GM19023 (cell line): ENCODE results near the gene MUC4.
"Not testable (repeated sequence)": the region's sequence is repeated elsewhere in the genome, so short reads cannot be mapped to it uniquely, and the experiment has no call there.

Source experiments
- ATAC-seq: cut with Tn5 transposase; IDR thresholded peaks from one replicate; pipeline ENCODE4 v1.9.1; 2021; ENCODE audit warnings: mild to moderate bottlenecking, moderate library complexity; ENCODE audit not compliant: unreplicated experiment

Gene MUC4

GRCh38 chr3:195785781-195786405 lies 25.8 kb downstream of the MUC4 start:
- not testable (repeated sequence) for ATAC-seq

- ATAC-seq = not testable (repeated sequence)
Observed at GRCh38 chr3:195784031-195784430, 27.7 kb downstream of the MUC4 start.

DNA sequence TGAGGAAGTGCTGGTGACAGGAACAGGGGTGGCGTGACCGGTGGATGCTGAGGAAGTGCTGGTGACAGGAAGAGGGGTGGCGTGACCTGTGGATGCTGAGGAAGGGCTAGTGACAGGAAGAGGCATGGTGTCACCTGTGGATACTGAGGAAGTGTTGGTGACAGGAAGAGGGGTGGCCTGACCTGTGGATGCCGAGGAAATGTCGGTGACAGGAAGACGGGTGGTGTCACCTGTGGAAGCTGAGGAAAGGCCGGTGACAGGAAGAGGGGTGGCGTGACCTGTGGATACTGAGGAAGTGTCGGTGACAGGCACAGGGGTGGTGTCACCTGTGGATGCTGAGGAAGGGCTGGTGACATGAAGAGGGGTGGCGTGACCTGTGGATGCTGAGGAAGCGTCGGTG lies 30.5 kb downstream of the MUC4 start:
- not testable (repeated sequence) for ATAC-seq

DNA sequence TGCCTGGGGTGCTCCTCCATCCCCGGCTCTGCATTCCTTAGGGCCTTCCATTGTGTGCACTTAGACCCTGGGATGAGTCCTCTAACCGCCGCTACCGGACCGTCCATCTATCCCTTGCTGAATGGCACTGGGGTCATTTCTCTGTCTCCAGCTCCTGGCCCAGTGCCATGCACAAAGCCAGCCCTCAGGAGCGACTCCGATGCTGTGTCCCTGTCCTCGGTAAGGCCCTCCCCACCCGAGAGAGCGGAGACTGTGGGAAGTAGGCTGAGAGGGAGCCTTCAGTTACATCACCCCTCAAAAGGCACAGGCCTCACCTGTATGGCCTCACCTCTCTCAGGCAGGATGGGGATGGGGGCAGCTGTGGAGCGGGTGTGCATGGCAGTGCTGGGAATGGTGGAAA lies 33.8 kb downstream of the MUC4 start:
- no peak for ATAC-seq

DNA sequence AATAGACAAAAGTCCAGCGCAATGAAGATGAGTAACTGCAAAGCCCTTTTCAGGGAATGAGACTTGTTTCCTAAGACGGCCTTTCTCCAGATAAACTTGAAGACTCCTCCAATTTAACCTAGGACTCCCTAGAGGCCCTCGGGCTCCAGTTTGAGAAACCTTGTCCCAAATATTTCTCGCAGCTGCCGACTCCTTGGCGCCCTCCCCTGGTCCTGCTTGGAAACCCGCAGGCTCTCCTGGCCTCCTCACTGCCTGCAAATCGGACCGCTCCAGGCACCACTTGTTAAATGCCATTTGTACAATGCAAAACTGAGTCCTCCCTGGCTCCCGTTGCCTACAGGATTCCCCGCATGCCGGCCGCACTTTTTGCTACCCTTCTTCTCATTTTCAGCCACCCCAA lies 36.8 kb downstream of the MUC4 start:
- no peak for ATAC-seq

- no peak for ATAC-seq
Observed at GRCh38 chr3:195773956-195774537, 37.7 kb downstream of the MUC4 start.

- ATAC-seq = no peak
Observed at GRCh38 chr3:195771646-195772300, 40.0 kb downstream of the MUC4 start.

DNA sequence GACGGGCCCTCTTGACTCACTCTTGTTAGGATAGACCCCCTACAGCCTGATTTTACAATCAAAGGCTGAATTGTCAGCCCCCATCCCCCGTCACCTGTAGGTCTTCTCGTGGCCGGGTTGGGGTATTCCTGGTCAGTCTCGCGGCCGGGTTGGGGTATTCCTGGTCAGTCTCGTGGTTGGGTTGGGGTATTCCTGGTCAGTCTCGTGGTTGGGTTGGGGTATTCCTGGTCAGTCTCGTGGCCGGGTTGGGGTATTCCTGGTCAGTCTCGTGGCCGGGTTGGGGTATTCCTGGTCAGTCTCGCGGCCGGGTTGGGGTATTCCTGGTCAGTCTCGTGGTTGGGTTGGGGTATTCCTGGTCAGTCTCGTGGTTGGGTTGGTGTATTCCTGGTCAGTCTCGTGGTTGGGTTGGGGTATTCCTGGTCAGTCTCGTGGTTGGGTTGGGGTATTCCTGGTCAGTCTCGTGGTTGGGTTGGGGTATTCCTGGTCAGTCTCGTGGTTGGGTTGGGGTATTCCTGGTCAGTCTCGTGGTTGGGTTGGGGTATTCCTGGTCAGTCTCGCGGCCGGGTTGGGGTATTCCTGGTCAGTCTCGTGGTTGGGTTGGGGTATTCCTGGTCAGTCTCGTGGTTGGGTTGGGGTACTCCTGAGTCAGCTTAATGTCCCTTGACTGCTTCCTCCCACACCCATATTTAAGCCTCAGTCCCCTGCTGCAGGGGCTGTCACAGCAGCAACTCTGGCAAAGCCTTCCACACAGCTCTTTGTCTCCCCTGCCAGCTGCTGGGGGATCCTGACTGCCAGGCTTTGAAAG lies 40.7 kb downstream of the MUC4 start:
- ATAC-seq = not testable (repeated sequence)

GRCh38 chr3:195770081-195770840 lies 41.5 kb downstream of the MUC4 start:
- no peak for ATAC-seq

GRCh38 chr3:195769551-195769950 lies 42.2 kb downstream of the MUC4 start:
- ATAC-seq = no peak

GRCh38 chr3:195768831-195769303 lies 42.9 kb downstream of the MUC4 start:
- no peak for ATAC-seq

DNA sequence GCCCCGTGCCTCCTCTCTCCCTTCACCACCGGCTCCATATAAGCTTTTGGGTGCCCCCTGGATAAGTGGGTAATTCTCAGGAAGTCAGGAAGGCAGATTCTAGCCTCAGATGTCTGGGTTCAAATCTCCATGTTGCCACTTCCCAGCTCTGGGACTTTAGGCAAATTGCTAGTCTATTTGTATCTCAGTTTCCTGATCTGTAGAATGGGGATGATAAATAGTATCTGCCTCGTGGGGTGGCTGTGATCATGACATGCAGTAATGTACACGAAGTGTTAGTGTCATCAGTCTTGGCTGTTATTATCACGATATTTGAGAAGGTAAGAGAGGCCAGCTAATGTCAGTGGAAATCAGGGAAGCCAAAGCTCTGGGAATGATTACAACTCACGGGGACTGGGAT lies 43.3 kb downstream of the MUC4 start:
- no peak for ATAC-seq

DNA sequence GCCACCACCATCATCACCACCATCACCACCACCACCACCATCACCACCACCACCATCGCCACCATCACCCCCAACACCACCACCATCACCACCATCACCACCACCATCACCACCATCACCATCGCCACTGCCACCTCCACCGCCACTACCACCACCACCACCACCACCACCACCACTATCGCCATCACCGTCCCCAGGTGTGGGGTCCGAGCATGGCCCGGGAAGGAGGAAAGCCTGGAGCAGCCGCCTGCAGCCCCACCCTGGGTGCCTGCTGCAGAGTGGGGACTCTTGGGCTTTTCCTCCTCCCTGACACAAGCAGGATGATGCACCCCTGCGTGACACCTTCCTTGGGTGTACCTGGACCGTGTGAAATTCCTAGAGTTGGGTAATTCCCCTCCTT lies 43.9 kb downstream of the MUC4 start:
- no peak for ATAC-seq

DNA sequence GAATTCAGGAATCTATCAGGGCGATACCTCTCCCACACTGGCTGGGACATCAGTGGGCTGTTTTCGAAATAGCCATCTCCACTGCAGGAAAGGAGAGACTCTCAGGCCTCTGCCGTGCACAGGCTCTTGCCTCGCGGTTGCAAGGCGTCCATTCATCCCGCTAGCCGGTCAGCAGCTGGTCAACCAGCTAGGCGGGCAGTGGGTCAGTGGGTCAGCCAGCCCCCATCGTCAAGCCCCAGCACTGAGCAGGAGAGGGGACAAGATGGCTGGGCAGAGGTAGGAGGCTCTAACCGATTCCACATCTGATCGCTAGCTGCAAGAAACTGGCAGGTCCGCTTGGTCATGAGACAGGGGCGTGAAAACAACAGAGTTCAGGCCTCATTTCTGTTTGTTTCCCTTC lies 45.1 kb downstream of the MUC4 start:
- ATAC-seq = no peak

DNA sequence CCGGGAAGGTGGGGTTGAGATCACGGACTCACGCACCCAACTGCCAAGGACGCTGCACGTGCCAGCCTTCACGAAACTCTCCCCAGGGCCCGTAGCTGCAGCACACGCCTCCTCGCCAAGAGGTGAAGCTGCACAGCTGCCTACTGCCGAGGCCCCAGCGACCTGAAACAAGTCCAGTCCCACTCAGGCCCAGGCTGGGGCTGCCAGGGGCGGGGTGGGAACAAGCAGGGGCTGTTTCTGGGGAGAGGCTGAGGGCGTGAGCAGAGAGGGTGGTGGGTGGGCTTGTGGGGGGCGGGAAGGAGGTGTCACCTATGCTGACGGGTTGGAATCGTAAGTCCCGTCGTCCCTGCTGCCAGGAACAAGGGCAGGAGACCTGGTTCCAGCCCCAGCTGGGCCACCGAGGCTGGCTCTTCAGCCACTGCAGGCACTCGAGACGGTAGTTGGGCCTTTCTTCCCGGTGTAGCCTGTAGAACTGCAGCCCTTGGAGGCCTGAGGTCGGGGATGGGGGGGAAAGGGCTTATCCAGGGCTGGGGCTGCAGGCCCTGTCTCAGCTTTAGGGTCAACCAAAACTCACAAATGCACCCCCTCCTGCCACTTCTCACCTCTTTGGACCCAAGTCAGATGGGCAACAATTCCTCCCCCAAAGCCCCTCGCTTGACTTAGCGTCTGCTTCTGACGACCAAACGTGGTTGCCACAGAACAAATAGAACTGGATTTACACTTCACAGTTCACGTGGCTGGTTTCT lies 46.6 kb downstream of the MUC4 start:
- ATAC-seq = no peak

GRCh38 chr3:195763843-195764825 lies 47.6 kb downstream of the MUC4 start:
- no peak for ATAC-seq

- ATAC-seq = no peak
Observed at GRCh38 chr3:195763076-195763830, 48.5 kb downstream of the MUC4 start.

- no peak for ATAC-seq
Observed at GRCh38 chr3:195762611-195763010, 49.1 kb downstream of the MUC4 start.
